Endothelial cell of umbilical vein (primary cell): ENCODE measurements around the gene FGF12. TPM values are rescaled to one million over a fixed set of nuclear protein-coding genes. Genes with fewer than 3 reads are reported as not detected.

Experiments
- BruUV-seq: library from RNA; stranded (reverse); fragments of 400-500 nt; replicated peaks from 2 replicates; lab custom pipeline; 2021; lab: Mats Ljungman, UMichigan
- CTCF ChIA-PET: fragments of 300-600, 350-600 bp; sonication (Branson Sonifier 250); formaldehyde crosslinking; loops from one replicate; lab custom pipeline; 2021; ENCODE audit warnings: antibody characterized with exemption, inconsistent platforms; lab: Charles Lee
- POLR2A ChIA-PET: fragments of 300-600, 350-600 bp; sonication (Branson Sonifier 250); formaldehyde crosslinking; loops from one replicate; lab custom pipeline; 2021; ENCODE audit warnings: antibody characterized with exemption, inconsistent platforms; lab: Charles Lee
- DNase-seq: peaks from one replicate; pipeline ENCODE4 v3.0.0-alpha.2; 2011; ENCODE audit warnings: low read depth, low spot score
- FAIRE-seq: peaks from 2 replicates; lab custom pipeline; 2011; peaks lifted over from hg19 to GRCh38; lab: Jason Lieb, UNC
- H2AFZ ChIP-seq: 2 replicates; pipeline ENCODE4 v1.6.0; 2012; ENCODE audit warnings: low read depth, low read length, control low read depth, inconsistent platforms
- H3K27ac ChIP-seq: 2 replicates; pipeline ENCODE4 v1.5.1; 2011; ENCODE audit warnings: low read depth, mild to moderate bottlenecking, control low read depth, low read length, moderate library complexity; ENCODE audit not compliant: insufficient read depth
- H3K27me3 ChIP-seq, 2 experiments: 2 replicates each; pipeline versions ENCODE4 v1.6.0 to v1.6.1; 2011; ENCODE audit warnings: low read length in 2 of 2, mixed read lengths in 1 of 2; ENCODE audit not compliant: control insufficient read depth in 2 of 2, insufficient read depth in 2 of 2
- H3K36me3 ChIP-seq, 2 experiments: 2 replicates in 1 of 2; 3 replicates in 1 of 2; pipeline ENCODE4 v1.5.1; 2011; ENCODE audit warnings: low read length in 2 of 2, mild to moderate bottlenecking in 1 of 2, moderate library complexity in 1 of 2; ENCODE audit not compliant: control insufficient read depth in 2 of 2, insufficient read depth in 2 of 2; ENCODE audit errors: extremely low read depth in 1 of 2
- H3K4me1 ChIP-seq: 3 replicates; pipeline ENCODE4 v1.5.1; 2011; ENCODE audit warnings: mild to moderate bottlenecking, low read length; ENCODE audit not compliant: control insufficient read depth, insufficient read depth; ENCODE audit errors: extremely low read depth
- H3K4me2 ChIP-seq: 2 replicates; pipeline ENCODE4 v1.6.1; 2011; ENCODE audit warnings: low read length, control low read depth, mixed read lengths; ENCODE audit not compliant: insufficient read depth
- H3K4me3 ChIP-seq, 3 experiments: fragments of 200-600 bp in 1 of 3; sonication (generic), shearing (Covaris generic) in 1 of 3; replicated peaks in 1 of 3; 2 replicates each; pipeline ENCODE4 v1.5.1; 2011 to 2016; ENCODE audit warnings: control low read depth in 3 of 3, low read length in 3 of 3, mild to moderate bottlenecking in 2 of 3, inconsistent platforms in 1 of 3, low read depth in 1 of 3, moderate library complexity in 1 of 3; ENCODE audit not compliant: insufficient read depth in 1 of 3
- H3K79me2 ChIP-seq: 2 replicates; pipeline ENCODE4 v1.6.0; 2012; ENCODE audit warnings: low read length, inconsistent platforms; ENCODE audit not compliant: control insufficient read depth, insufficient read depth
- H3K9ac ChIP-seq: replicated peaks from 2 replicates; pipeline ENCODE3; 2011; ENCODE audit warnings: low read length, control low read depth; ENCODE audit not compliant: insufficient read depth; ENCODE audit errors: extremely low read depth
- H3K9me1 ChIP-seq: replicated peaks from 3 replicates; pipeline ENCODE4 v1.6.0; 2011; ENCODE audit warnings: mild to moderate bottlenecking, low read length; ENCODE audit not compliant: control insufficient read depth, insufficient read depth; ENCODE audit errors: extremely low read depth
- H3K9me3 ChIP-seq: replicated peaks from 2 replicates; pipeline ENCODE4 v1.5.1; 2012; ENCODE audit warnings: low read length, inconsistent platforms; ENCODE audit not compliant: control insufficient read depth, insufficient read depth
- H4K20me1 ChIP-seq: replicated peaks from 2 replicates; pipeline ENCODE3; 2011; ENCODE audit warnings: mild to moderate bottlenecking, low read length; ENCODE audit not compliant: control insufficient read depth, insufficient read depth; ENCODE audit errors: extremely low read depth
- EZH2 ChIP-seq: IDR thresholded peaks from 2 replicates; pipeline ENCODE4 v1.6.1; 2012; ENCODE audit warnings: borderline replicate concordance, low read depth, mild to moderate bottlenecking, moderate library complexity, low read length, inconsistent platforms; ENCODE audit not compliant: severe bottlenecking
- FOS ChIP-seq: IDR thresholded peaks from 2 replicates; pipeline ENCODE4 v1.6.1; 2011; ENCODE audit warnings: mild to moderate bottlenecking, low read length, moderate library complexity, borderline replicate concordance; ENCODE audit not compliant: insufficient read depth
- GATA2 ChIP-seq: IDR thresholded peaks from 2 replicates; pipeline ENCODE4 v1.7.0; 2011; ENCODE audit warnings: low read depth, mild to moderate bottlenecking, moderate library complexity, mixed read lengths, low read length; ENCODE audit not compliant: insufficient read length, insufficient read depth
- JUN ChIP-seq: IDR thresholded peaks from 2 replicates; pipeline ENCODE4 v1.6.1; 2011; ENCODE audit warnings: borderline replicate concordance, low read depth; ENCODE audit not compliant: insufficient read length, insufficient read depth
- MYC ChIP-seq: IDR thresholded peaks from one replicate; pipeline ENCODE4 v1.6.1; 2011; ENCODE audit warnings: mild to moderate bottlenecking, low read depth, low read length
- POLR2A ChIP-seq: IDR thresholded peaks from 2 replicates; pipeline ENCODE4 v1.6.1; 2012; ENCODE audit warnings: low read depth, mild to moderate bottlenecking, control low read depth, low read length
- POLR2AphosphoS5 ChIP-seq: IDR thresholded peaks from 2 replicates; pipeline ENCODE4 v1.6.1; 2012; ENCODE audit warnings: low read depth, mild to moderate bottlenecking, control low read depth, low read length, moderate library complexity; ENCODE audit not compliant: insufficient read depth
- dilution Hi-C: fragments of 300-500 bp; cut with MboI; formaldehyde crosslinking; loops from one replicate; pipeline ENCODE4 v1.15.0; 2019; ENCODE audit warnings: low sequenced_read_pairs; ENCODE audit not compliant: extremely low pct_ligation_motif_present
- intact Hi-C: fragments of 100-400 bp; cut with micrococcal nuclease; formaldehyde crosslinking; loops from one replicate; pipeline ENCODE4 v1.10.0; 2022
- polyA plus RNA-seq, 4 experiments: library from polyadenylated mRNA; depleted of rRNA in 3 of 4; stranded (reverse) in 3 of 4; unstranded in 1 of 4; fragments of >200 nt; gene quantifications; 2 replicates each; pipeline versions ENCODE4 v1.2.1 to v1.2.3, GENCODE V29; 2011 to 2012; ENCODE audit warnings: missing spikeins in 1 of 4
- total RNA-seq: library from RNA; stranded (reverse); gene quantifications from 2 replicates; pipeline ENCODE4 v1.2.3, GENCODE V29; 2021
- TF ChIP-seq, protein P1 (sequence below), 2 donors: IDR thresholded peaks; 1 replicate in 1 of 2; 2 replicates in 1 of 2; pipeline ENCODE4 v1.5.1; 2011; ENCODE audit warnings: low read length in 2 of 2, mild to moderate bottlenecking in 2 of 2, moderate library complexity in 2 of 2, control low read depth in 1 of 2, inconsistent platforms in 1 of 2, low read depth in 1 of 2; ENCODE audit not compliant: insufficient read depth in 1 of 2; ENCODE audit errors: extremely low read depth in 1 of 2
- TF ChIP-seq, protein P2 (sequence below): IDR thresholded peaks from 2 replicates; pipeline ENCODE4 v1.6.1; 2011; ENCODE audit not compliant: insufficient read depth, insufficient read length

Gene FGF12
- total and polyA plus RNA-seq, 2 donors (not counting 3 experiments of a cell fraction or from before 2014, with no cell fraction given), result 0.72 to 2.5 TPM

DNA sequence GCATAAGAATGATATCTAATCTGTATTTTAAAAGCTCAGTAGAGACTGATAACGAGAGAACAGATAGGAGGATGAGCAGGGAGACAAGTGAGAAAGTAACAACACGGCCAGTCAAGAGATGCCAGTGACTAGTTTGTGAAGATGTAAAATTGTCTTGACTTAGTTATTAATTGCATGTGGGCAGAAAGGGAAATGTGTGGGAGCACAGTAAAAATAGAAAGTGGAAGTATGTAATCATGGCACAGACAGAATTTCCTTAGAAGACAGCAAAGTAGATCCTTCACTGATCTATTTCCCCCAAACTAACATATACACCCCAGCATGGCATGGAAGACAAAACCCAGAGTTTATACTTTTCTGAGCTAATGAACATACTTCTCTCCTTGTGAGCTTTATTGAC is 344.5 kb downstream of the FGF12 start:
- DNase-seq (no peak), FAIRE-seq (no peak)
- Histone ChIP-seq H3K36me3 (no peaks in the 10 kb centered on the region), H3K27me3 (no peaks in the 10 kb centered on the region), H3K4me2 (no peak overlapping the region), H3K4me3 (no peak overlapping the region), H4K20me1 (no peaks in the 10 kb centered on the region), H3K4me1 (no peaks in the 10 kb centered on the region), H3K79me2 (no peaks in the 10 kb centered on the region), H3K9ac (no peak overlapping the region), H2AFZ (no peak overlapping the region), H3K9me3 (no peaks in the 10 kb centered on the region), H3K9me1 (no peaks in the 10 kb centered on the region), H3K27ac (no peak overlapping the region)
- CTCF ChIA-PET, result no interaction called here
- BruUV-seq, result no TSS peak
- intact Hi-C loops (no loop called here), dilution Hi-C loops (no loop called here)
- POLR2A ChIA-PET, result no interaction called here
- TF ChIP-seq GATA2 (no peak), POLR2A (no peak), POLR2AphosphoS5 (no peak), EZH2 (no peak), JUN (no peak), FOS (no peak), MYC (no peak)
- TF ChIP-seq, protein P1, sequence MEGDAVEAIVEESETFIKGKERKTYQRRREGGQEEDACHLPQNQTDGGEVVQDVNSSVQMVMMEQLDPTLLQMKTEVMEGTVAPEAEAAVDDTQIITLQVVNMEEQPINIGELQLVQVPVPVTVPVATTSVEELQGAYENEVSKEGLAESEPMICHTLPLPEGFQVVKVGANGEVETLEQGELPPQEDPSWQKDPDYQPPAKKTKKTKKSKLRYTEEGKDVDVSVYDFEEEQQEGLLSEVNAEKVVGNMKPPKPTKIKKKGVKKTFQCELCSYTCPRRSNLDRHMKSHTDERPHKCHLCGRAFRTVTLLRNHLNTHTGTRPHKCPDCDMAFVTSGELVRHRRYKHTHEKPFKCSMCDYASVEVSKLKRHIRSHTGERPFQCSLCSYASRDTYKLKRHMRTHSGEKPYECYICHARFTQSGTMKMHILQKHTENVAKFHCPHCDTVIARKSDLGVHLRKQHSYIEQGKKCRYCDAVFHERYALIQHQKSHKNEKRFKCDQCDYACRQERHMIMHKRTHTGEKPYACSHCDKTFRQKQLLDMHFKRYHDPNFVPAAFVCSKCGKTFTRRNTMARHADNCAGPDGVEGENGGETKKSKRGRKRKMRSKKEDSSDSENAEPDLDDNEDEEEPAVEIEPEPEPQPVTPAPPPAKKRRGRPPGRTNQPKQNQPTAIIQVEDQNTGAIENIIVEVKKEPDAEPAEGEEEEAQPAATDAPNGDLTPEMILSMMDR (IDR thresholded peaks at IDR 0.05; ENCODE audit: extremely low read depth in 1 of 2, insufficient read depth in 1 of 2, low read depth in 1 of 2, low read length in 2 of 2), result no peak
- TF ChIP-seq, protein P2, sequence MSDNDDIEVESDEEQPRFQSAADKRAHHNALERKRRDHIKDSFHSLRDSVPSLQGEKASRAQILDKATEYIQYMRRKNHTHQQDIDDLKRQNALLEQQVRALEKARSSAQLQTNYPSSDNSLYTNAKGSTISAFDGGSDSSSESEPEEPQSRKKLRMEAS, result no peak
